Esophagus squamous epithelium (tissue), 4 donors: ENCODE results near the gene CACHD1.

Experiments used
- POLR2A ChIP-seq, 4 donors: fragments of 450-650 bp; IDR thresholded peaks; one replicate each; pipeline ENCODE4 v1.6.1; 2017; ENCODE audit warnings: antibody characterized with exemption in 4 of 4, mild to moderate bottlenecking in 4 of 4, moderate library complexity in 3 of 4
- TF ChIP-seq, protein P1 (sequence below), 6 experiments: fragments of 450-650 bp in 4 of 6; fragments of 200-600 bp in 2 of 6; sonication (generic) in 2 of 6; IDR thresholded peaks; one replicate each; pipeline ENCODE4 v1.5.1; 2016 to 2019; ENCODE audit warnings: antibody characterized with exemption in 6 of 6, mild to moderate bottlenecking in 4 of 6, moderate library complexity in 4 of 6

DNA sequence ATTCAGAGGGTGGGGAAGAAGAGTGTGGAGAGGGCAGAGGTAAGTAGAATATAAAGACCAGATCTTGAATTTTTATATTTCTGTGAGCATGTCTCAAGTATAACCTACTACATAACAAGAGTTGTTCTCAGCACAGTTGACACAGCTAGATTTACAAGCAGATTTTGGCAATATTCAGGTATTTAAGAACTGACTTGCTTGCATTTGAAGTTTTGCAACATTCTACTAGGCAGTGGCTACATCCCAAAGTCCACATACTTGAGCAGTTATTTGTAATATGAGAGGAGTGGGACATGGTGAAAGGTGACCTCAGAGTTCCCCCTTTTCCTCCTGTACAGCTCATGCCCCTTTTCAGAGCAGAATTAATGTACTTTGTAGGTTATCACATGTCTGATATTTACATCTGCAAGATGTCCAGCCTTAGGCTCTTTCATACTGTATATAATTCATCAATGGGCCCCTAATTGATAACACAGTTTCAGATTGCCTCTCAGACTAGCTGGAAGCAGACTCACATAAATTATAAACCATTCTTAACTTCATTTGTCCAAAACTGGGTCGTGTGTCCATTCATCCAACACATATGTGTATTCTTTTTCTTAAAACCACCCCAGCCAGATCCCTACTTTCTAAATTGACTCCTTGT, 138.2 kb downstream of the CACHD1 start:
- TF ChIP-seq, protein P1, sequence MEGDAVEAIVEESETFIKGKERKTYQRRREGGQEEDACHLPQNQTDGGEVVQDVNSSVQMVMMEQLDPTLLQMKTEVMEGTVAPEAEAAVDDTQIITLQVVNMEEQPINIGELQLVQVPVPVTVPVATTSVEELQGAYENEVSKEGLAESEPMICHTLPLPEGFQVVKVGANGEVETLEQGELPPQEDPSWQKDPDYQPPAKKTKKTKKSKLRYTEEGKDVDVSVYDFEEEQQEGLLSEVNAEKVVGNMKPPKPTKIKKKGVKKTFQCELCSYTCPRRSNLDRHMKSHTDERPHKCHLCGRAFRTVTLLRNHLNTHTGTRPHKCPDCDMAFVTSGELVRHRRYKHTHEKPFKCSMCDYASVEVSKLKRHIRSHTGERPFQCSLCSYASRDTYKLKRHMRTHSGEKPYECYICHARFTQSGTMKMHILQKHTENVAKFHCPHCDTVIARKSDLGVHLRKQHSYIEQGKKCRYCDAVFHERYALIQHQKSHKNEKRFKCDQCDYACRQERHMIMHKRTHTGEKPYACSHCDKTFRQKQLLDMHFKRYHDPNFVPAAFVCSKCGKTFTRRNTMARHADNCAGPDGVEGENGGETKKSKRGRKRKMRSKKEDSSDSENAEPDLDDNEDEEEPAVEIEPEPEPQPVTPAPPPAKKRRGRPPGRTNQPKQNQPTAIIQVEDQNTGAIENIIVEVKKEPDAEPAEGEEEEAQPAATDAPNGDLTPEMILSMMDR (IDR thresholded peaks at IDR 0.05), result no peak
- TF ChIP-seq POLR2A (IDR thresholded peaks at IDR 0.05), result no peak
